Measurements from ENCODE around the gene SERPIND1. TPM values are rescaled to one million over a fixed set of nuclear protein-coding genes. Genes with fewer than 3 reads are reported as not detected.

Gene SERPIND1
- total RNA-seq, 2 donors from 2014 or later = not detected

GRCh38 chr22:20809538-20810185 is 35.7 kb downstream of the SERPIND1 start:
- WGBS = 95% methylated on average over 6 of the region's 6 CpGs
- no peaks in the 10 kb centered on the region for H3K4me1 ChIP-seq (replicated peaks)
- no peaks in the 10 kb centered on the region for H3K9me3 ChIP-seq
- no peak for DNase-seq (ENCODE audit: low spot score)
- TF ChIP-seq POLR2A (IDR thresholded peaks at IDR 0.05) (no peak), POLR2AphosphoS5 (IDR thresholded peaks at IDR 0.05) (no peak), CTCF (IDR thresholded peaks at IDR 0.05) (no peak)
- H3K36me3 ChIP-seq = peaks cover 3 to 16% of the 10 kb centered on the region in 2 donors
- H3K27ac ChIP-seq = no peak overlapping the region
- no peak overlapping the region for H3K4me3 ChIP-seq
- H3K27me3 ChIP-seq (replicated peaks; ENCODE audit: insufficient read depth) = no peaks in the 10 kb centered on the region
- intact Hi-C loops (cut with DNase I) = no loop called here

GRCh38 chr22:20810645-20811044 is 36.7 kb downstream of the SERPIND1 start:
- peaks cover 0 to 13% of the 10 kb centered on the region in 2 donors for H3K36me3 ChIP-seq
- intact Hi-C loops (cut with DNase I) = no loop called here

GRCh38 chr22:20811171-20811570 is 37.3 kb downstream of the SERPIND1 start:
- Histone ChIP-seq H3K27ac (no peak overlapping the region), H3K36me3 (peaks cover 0 to 13% of the 10 kb centered on the region in 2 donors), H3K27me3 (replicated peaks; ENCODE audit: insufficient read depth) (no peaks in the 10 kb centered on the region), H3K4me1 (replicated peaks) (no peaks in the 10 kb centered on the region), H3K9me3 (no peaks in the 10 kb centered on the region), H3K4me3 (no peak overlapping the region)
- no peak for TF ChIP-seq POLR2AphosphoS5 (IDR thresholded peaks at IDR 0.05)
- no peak for TF ChIP-seq POLR2A (IDR thresholded peaks at IDR 0.05)
- no peak for TF ChIP-seq CTCF (IDR thresholded peaks at IDR 0.05)
- DNase-seq (ENCODE audit: low spot score) = no peak
- intact Hi-C loops (cut with DNase I) = no loop called here
- 81% methylated on average over 1 of the region's 1 CpG for WGBS

More at GRCh38 chr22:20810645-20811044, 36.7 kb downstream of the SERPIND1 start:
- Histone ChIP-seq H3K27me3 (replicated peaks; ENCODE audit: insufficient read depth) (no peaks in the 10 kb centered on the region), H3K4me3 (no peak overlapping the region), H3K4me1 (replicated peaks) (no peaks in the 10 kb centered on the region), H3K27ac (no peak overlapping the region), H3K9me3 (no peaks in the 10 kb centered on the region)
- TF ChIP-seq POLR2AphosphoS5 (IDR thresholded peaks at IDR 0.05) (no peak), POLR2A (IDR thresholded peaks at IDR 0.05) (no peak), CTCF (IDR thresholded peaks at IDR 0.05) (no peak)
- 82% methylated on average over 9 of the region's 9 CpGs for WGBS
- no peak for DNase-seq (ENCODE audit: low spot score)

GRCh38 chr22:20811971-20812660 is 38.2 kb downstream of the SERPIND1 start:
- intact Hi-C loops (cut with DNase I) = no loop called here
- H3K9me3 ChIP-seq = no peaks in the 10 kb centered on the region
- WGBS = 96% methylated on average over 5 of the region's 5 CpGs
- no peaks in the 10 kb centered on the region for H3K4me1 ChIP-seq (replicated peaks)
- no peak for TF ChIP-seq CTCF (IDR thresholded peaks at IDR 0.05)
- TF ChIP-seq POLR2AphosphoS5 (IDR thresholded peaks at IDR 0.05) = no peak
- TF ChIP-seq POLR2A (IDR thresholded peaks at IDR 0.05) = no peak
- no peak for DNase-seq (ENCODE audit: low spot score)
- H3K27ac ChIP-seq = no peak overlapping the region
- peaks cover 0 to 18% of the 10 kb centered on the region in 2 donors for H3K36me3 ChIP-seq
- no peaks in the 10 kb centered on the region for H3K27me3 ChIP-seq (replicated peaks; ENCODE audit: insufficient read depth)
- no peak overlapping the region for H3K4me3 ChIP-seq

- 96% methylated on average over 4 of the region's 4 CpGs for WGBS
- intact Hi-C loops (cut with DNase I) = no loop called here
Measured at GRCh38 chr22:20813056-20813455, 39.1 kb downstream of the SERPIND1 start.

More at GRCh38 chr22:20813056-20813455, 39.1 kb downstream of the SERPIND1 start:
- DNase-seq (ENCODE audit: low spot score) = no peak
- Histone ChIP-seq H3K27ac (no peak overlapping the region), H3K9me3 (no peaks in the 10 kb centered on the region), H3K36me3 (peaks cover 0 to 16% of the 10 kb centered on the region in 2 donors), H3K4me1 (replicated peaks) (no peaks in the 10 kb centered on the region), H3K4me3 (no peak overlapping the region), H3K27me3 (replicated peaks; ENCODE audit: insufficient read depth) (no peaks in the 10 kb centered on the region)
- TF ChIP-seq POLR2AphosphoS5 (IDR thresholded peaks at IDR 0.05) = no peak
- TF ChIP-seq POLR2A (IDR thresholded peaks at IDR 0.05) = no peak
- TF ChIP-seq CTCF (IDR thresholded peaks at IDR 0.05) = no peak

All from prostate gland (tissue), 2 donors.